A549 (cell line): ENCODE data around the gene C1D. TPM values are rescaled to one million over a fixed set of nuclear protein-coding genes. Genes with fewer than 3 reads are reported as not detected.

Experiments
- ATAC-seq, 2 experiments: fragments of 200-7000 bp in 1 of 2; fragments of >200 bp in 1 of 2; cut with Nextera tagmentation in 1 of 2; cut with Tn5 transposase in 1 of 2; 3 replicates each; pipeline versions ENCODE4 v1.8.0 to v1.9.1; 2018 to 2020; ENCODE audit warnings: mild to moderate bottlenecking in 1 of 2, moderate library complexity in 1 of 2
- CTCF ChIA-PET: fragments of 300-600 bp; sonication (Branson Sonifier 250); formaldehyde crosslinking; extraction: SDS; loops from one replicate; lab custom pipeline; 2021; ENCODE audit warnings: antibody characterized with exemption, inconsistent platforms; lab: Yijun Ruan, JAX
- POLR2A ChIA-PET: fragments of 350-600 bp; formaldehyde crosslinking; extraction: SDS; loops from one replicate; lab custom pipeline; 2021; ENCODE audit warnings: antibody characterized with exemption, inconsistent platforms; lab: Yijun Ruan, JAX
- DNase-seq, 2 experiments: peaks; one replicate each; pipeline versions ENCODE4 v3.0.0 to v3.0.0-alpha.2; 2011 to 2016; ENCODE audit warnings: low read depth in 1 of 2, low spot score in 1 of 2
- FAIRE-seq: peaks from 2 replicates; lab custom pipeline; 2011; peaks lifted over from hg19 to GRCh38; lab: Jason Lieb, UNC
- H3K27ac ChIP-seq, 2 experiments: fragments of >200 bp; sonication (Bioruptor Twin); formaldehyde crosslinking; 3 replicates each; pipeline ENCODE4 v1.5.1; 2016 to 2017
- H3K4me1 ChIP-seq: fragments of >200 bp; sonication (Bioruptor Twin); formaldehyde crosslinking; 3 replicates; pipeline ENCODE4 v1.6.1; 2016
- H3K4me2 ChIP-seq: fragments of >200 bp; sonication (Bioruptor Twin); formaldehyde crosslinking; 3 replicates; pipeline ENCODE4 v1.6.1; 2016
- H3K4me3 ChIP-seq: fragments of >200 bp; sonication (Bioruptor Twin); formaldehyde crosslinking; 3 replicates; pipeline ENCODE4 v1.5.1; 2016
- H3K9me3 ChIP-seq: fragments of >200 bp; sonication (Bioruptor Twin); formaldehyde crosslinking; 3 replicates; pipeline ENCODE4 v1.6.1; 2016
- CBX2 ChIP-seq: fragments of 200-600 bp; sonication (generic); IDR thresholded peaks from 2 replicates; pipeline ENCODE4 v1.6.1; 2016; ENCODE audit warnings: low read depth, mild to moderate bottlenecking, borderline replicate concordance
- CEBPB ChIP-seq, 2 experiments: fragments of >200 bp in 1 of 2; sonication (Bioruptor Twin) in 1 of 2; formaldehyde crosslinking in 1 of 2; IDR thresholded peaks; 2 replicates each; pipeline ENCODE4 v1.6.1; 2012 to 2016
- CHD4 ChIP-seq: fragments of 200-600 bp; sonication (generic); IDR thresholded peaks from 2 replicates; pipeline ENCODE4 v1.6.1; 2016; ENCODE audit warnings: antibody characterized with exemption, mild to moderate bottlenecking, borderline replicate concordance
- HOXB5 ChIP-seq: fragments of 250-450 bp; sonication (Bioruptor Pico); IDR thresholded peaks from 2 replicates; pipeline ENCODE4 v1.5.0; 2020; ENCODE audit warnings: mild to moderate bottlenecking, moderate library complexity
- KDM1A ChIP-seq: fragments of 200-600 bp; sonication (generic); IDR thresholded peaks from 2 replicates; pipeline ENCODE4 v1.6.1; 2016; ENCODE audit warnings: low read depth, mild to moderate bottlenecking
- MAFK ChIP-seq: fragments of 450-650 bp; IDR thresholded peaks from 2 replicates; pipeline ENCODE4 v1.6.1; 2014; ENCODE audit not compliant: partially characterized antibody
- MAZ ChIP-seq: fragments of 150-350 bp; IDR thresholded peaks from 2 replicates; pipeline ENCODE4 v1.6.1; 2014; ENCODE audit warnings: antibody characterized with exemption, low read depth, low read length, borderline replicate concordance
- MYC ChIP-seq: IDR thresholded peaks from 2 replicates; pipeline ENCODE4 v1.6.1; 2012; ENCODE audit warnings: mild to moderate bottlenecking, inconsistent platforms, low read length, improper control_type of control experiment, borderline replicate concordance
- POLR2AphosphoS2 ChIP-seq: conservative IDR thresholded peaks from 2 replicates; pipeline ENCODE4 v1.6.1; 2012; ENCODE audit warnings: low read length, improper control_type of control experiment, inconsistent platforms
- RAD21 ChIP-seq, 2 experiments: fragments of >200 bp in 1 of 2; sonication (Bioruptor Twin) in 1 of 2; formaldehyde crosslinking in 1 of 2; IDR thresholded peaks in 1 of 2; conservative IDR thresholded peaks in 1 of 2; 2 replicates in 1 of 2; 3 replicates in 1 of 2; pipeline ENCODE4 v1.6.1; 2012 to 2018; ENCODE audit warnings: inconsistent platforms in 1 of 2
- SMC3 ChIP-seq: fragments of >200 bp; sonication (Bioruptor Twin); formaldehyde crosslinking; IDR thresholded peaks from 3 replicates; pipeline ENCODE4 v1.6.1; 2018; ENCODE audit warnings: inconsistent platforms
- ZNF302 ChIP-seq: fragments of 250-450 bp; sonication (Bioruptor Pico); IDR thresholded peaks from 2 replicates; pipeline ENCODE4 v1.9.0; 2021; ENCODE audit warnings: inconsistent platforms, mild to moderate bottlenecking, moderate library complexity
- WGBS: methylation state at CpG from one replicate; pipeline ENCODE4 v1.1.6; 2017; ENCODE audit errors: missing lambda C conversion rate; 5-methylcytosine and 5-hydroxymethylcytosine counted together
- polyA plus RNA-seq, 4 experiments: library from polyadenylated mRNA; depleted of rRNA in 3 of 4; stranded (reverse); fragments of >200 nt; fragmentation: RNase III in 1 of 4; extraction: RNeasy Plus Mini Kit Qiagen cat#74134 plus additional on column Dnase treatment in 1 of 4; gene quantifications; 2 replicates in 3 of 4; 3 replicates in 1 of 4; pipeline ENCODE4 v1.2.3, GENCODE V29; 2011 to 2017
- TF ChIP-seq, protein P1 (sequence below): fragments of >200 bp; sonication (Bioruptor Twin); formaldehyde crosslinking; IDR thresholded peaks from 3 replicates; pipeline ENCODE4 v1.5.1; 2016
- TF ChIP-seq, protein P2 (sequence below): fragments of 150-350 bp; IDR thresholded peaks from 2 replicates; pipeline ENCODE4 v1.6.1; 2014; ENCODE audit warnings: low read depth, mild to moderate bottlenecking, low read length
- TF ChIP-seq, protein P3 (sequence below): IDR thresholded peaks from 2 replicates; pipeline ENCODE4 v1.6.1; 2012

Gene C1D
- polyA plus RNA-seq, 2 of the 4 experiments (the other 2 are of a cell fraction), result 62.5 to 89.1 TPM

DNA sequence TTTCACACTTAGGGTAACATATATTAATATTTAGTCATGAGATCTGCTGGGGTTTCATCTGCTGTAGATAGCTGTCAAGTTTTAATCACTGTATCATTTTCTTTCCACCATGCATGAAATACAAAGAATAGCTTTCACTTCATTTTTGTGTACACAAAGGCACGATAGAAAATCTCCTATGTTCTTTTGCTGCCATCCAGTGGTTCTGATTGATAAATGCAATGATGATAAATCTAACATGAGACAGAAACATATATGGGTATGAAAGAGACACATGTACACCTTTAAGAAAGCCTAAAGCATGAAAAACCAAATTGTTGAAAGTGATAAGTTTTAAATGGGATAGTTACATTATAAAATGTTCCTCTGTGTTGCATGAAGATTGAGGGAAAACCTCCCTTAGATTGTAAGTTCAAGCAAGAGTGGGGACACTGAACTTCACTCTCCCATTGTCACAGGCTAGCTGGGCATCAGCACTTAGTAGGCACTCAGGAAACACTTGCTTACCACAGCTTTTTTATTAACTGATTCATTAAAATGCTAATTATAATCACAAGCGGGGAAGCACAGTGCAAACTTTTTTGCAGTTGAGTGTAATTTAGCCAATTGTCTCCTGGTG lies 31.2 kb downstream of the C1D start:
- CTCF ChIA-PET, result interaction anchor here (0.6 to 3.4 kb wide), 44 partner anchors 8 to 1591 kb away, joined by 3 to 24 read pairs (median 3); no protein-coding TSS in a partner anchor
- no peak overlapping the region for H3K4me3 ChIP-seq
- H3K4me1 ChIP-seq, result no peaks in the 10 kb centered on the region
- FAIRE-seq, result peak; percentile 96
- WGBS, result 0% methylated on average over 2 of the region's 2 CpGs
- no peaks in the 10 kb centered on the region for H3K9me3 ChIP-seq
- peak; percentile 40 to 57 for DNase-seq
- no peak overlapping the region for H3K27ac ChIP-seq
- POLR2A ChIA-PET, result no interaction called here
- ATAC-seq, result peak; percentile 80 to 90; a peak in 5 of 6 replicates
- peak overlapping the region; percentile 8; the same call in 1 of the 3 replicates for H3K4me2 ChIP-seq
- TF ChIP-seq ZNF302 (CRISPR knock-in tag) (no peak), RAD21 (conservative IDR thresholded peaks at IDR 0.05 in 1 of 2, IDR thresholded peaks at IDR 0.05 in 1 of 2) (peak; percentile 91 to 94), CBX2 (no peak), SMC3 (peak; percentile 75)
- TF ChIP-seq, protein P1, sequence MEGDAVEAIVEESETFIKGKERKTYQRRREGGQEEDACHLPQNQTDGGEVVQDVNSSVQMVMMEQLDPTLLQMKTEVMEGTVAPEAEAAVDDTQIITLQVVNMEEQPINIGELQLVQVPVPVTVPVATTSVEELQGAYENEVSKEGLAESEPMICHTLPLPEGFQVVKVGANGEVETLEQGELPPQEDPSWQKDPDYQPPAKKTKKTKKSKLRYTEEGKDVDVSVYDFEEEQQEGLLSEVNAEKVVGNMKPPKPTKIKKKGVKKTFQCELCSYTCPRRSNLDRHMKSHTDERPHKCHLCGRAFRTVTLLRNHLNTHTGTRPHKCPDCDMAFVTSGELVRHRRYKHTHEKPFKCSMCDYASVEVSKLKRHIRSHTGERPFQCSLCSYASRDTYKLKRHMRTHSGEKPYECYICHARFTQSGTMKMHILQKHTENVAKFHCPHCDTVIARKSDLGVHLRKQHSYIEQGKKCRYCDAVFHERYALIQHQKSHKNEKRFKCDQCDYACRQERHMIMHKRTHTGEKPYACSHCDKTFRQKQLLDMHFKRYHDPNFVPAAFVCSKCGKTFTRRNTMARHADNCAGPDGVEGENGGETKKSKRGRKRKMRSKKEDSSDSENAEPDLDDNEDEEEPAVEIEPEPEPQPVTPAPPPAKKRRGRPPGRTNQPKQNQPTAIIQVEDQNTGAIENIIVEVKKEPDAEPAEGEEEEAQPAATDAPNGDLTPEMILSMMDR, result peak; percentile 90
- TF ChIP-seq, protein P2, sequence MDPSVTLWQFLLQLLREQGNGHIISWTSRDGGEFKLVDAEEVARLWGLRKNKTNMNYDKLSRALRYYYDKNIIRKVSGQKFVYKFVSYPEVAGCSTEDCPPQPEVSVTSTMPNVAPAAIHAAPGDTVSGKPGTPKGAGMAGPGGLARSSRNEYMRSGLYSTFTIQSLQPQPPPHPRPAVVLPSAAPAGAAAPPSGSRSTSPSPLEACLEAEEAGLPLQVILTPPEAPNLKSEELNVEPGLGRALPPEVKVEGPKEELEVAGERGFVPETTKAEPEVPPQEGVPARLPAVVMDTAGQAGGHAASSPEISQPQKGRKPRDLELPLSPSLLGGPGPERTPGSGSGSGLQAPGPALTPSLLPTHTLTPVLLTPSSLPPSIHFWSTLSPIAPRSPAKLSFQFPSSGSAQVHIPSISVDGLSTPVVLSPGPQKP, result no peak

DNA sequence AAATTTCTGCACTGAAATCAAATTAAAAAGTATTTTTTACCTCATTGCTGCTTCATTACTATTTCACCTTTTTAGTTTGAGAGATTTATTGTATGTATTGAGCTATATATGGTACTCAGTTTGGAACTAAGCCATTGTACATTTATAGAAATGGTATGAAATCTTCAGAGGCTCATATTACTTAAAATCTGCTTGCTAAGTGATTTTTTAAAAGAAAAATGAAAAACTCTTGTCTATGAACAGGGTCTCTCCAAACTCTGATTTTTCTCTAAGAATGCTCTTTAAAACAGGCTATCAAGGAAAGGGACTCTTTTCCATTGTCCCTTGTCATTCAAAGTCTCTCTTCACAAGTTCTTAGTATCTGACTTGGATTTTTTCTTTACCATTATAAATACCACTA lies 31.8 kb downstream of the C1D start:
- no peak for ATAC-seq

DNA sequence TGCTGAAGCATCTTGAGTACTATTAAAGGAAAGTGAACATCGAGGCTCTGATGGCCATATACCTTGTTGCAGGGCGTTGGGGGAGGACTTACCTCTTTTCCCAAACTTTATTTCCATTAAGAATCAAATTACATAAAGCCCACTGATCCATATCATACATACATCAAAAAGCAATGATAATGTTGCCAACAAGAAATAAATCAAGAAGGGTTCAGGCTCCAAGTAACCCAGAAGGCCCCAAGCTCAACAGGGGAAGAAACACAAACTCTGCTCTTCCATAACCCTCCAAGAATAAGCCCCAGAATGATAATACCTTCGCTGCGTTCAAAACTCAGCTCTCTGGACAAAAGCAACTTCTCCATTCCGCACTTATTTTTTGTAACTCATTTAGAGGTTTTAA lies 32.3 kb downstream of the C1D start:
- DNase-seq (no peak), FAIRE-seq (no peak), ATAC-seq (no peak)
- no peak overlapping the region for H3K27ac ChIP-seq
- H3K4me2 ChIP-seq, result no peak overlapping the region
- POLR2A ChIA-PET, result no interaction called here
- 64% methylated on average over 5 of the region's 5 CpGs for WGBS
- H3K4me3 ChIP-seq, result no peak overlapping the region
- no peaks in the 10 kb centered on the region for H3K9me3 ChIP-seq
- CTCF ChIA-PET, result interaction anchor here (0.9 to 3.4 kb wide), 13 partner anchors 17 to 491 kb away, joined by 3 to 24 read pairs (median 3); no protein-coding TSS in a partner anchor
- H3K4me1 ChIP-seq, result no peaks in the 10 kb centered on the region
- no peak for TF ChIP-seq HOXB5 (CRISPR knock-in tag)
- no peak for TF ChIP-seq CHD4
- no peak for TF ChIP-seq MAZ
- TF ChIP-seq, protein P3, sequence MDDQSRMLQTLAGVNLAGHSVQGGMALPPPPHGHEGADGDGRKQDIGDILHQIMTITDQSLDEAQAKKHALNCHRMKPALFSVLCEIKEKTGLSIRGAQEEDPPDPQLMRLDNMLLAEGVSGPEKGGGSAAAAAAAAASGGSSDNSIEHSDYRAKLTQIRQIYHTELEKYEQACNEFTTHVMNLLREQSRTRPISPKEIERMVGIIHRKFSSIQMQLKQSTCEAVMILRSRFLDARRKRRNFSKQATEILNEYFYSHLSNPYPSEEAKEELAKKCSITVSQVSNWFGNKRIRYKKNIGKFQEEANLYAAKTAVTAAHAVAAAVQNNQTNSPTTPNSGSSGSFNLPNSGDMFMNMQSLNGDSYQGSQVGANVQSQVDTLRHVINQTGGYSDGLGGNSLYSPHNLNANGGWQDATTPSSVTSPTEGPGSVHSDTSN, result no peak
- TF ChIP-seq KDM1A, result no peak

More for the DNA sequence above, 31.8 kb downstream of the C1D start:
- no peak overlapping the region for H3K27ac ChIP-seq
- no peaks in the 10 kb centered on the region for H3K9me3 ChIP-seq
- FAIRE-seq, result no peak
- DNase-seq, result no peak
- no peak overlapping the region for H3K4me3 ChIP-seq
- TF ChIP-seq MYC, result no peak
- TF ChIP-seq POLR2AphosphoS2, result no peak
- no peak for TF ChIP-seq CEBPB (IDR thresholded peaks at IDR 0.05)
- TF ChIP-seq HOXB5 (CRISPR knock-in tag), result no peak
- TF ChIP-seq MAFK, result peak; percentile 52
- POLR2A ChIA-PET, result no interaction called here
- CTCF ChIA-PET, result interaction anchor here (0.6 to 3.4 kb wide), 40 partner anchors 8 to 1591 kb away, joined by 3 to 24 read pairs (median 3); no protein-coding TSS in a partner anchor
- no peaks in the 10 kb centered on the region for H3K4me1 ChIP-seq
- H3K4me2 ChIP-seq, result peak overlapping the region; percentile 8; the same call in 1 of the 3 replicates
